SK-N-SH treated with all-trans-retinoic acid at 6 μM for 48 hours (cell line): Measurements from ENCODE around the gene XCR1.
"Not testable (repeated sequence)": the region's sequence is repeated elsewhere in the genome, so short reads cannot be mapped to it uniquely, and the experiment has no call there.

Experiments used
- ARNTL ChIP-seq: fragments of 450-650 bp; formaldehyde crosslinking; IDR thresholded peaks from 2 replicates; pipeline ENCODE4 v1.5.0; 2020; ENCODE audit warnings: low read depth, mild to moderate bottlenecking, moderate library complexity, borderline replicate concordance
- CREB5 ChIP-seq: fragments of 250-450 bp; sonication (Bioruptor Pico); IDR thresholded peaks from 2 replicates; pipeline ENCODE4 v1.5.1; 2020; ENCODE audit warnings: low read depth, mild to moderate bottlenecking, moderate library complexity
- CSDC2 ChIP-seq: fragments of 250-450 bp; sonication (Bioruptor Pico); IDR thresholded peaks from 2 replicates; pipeline ENCODE4 v1.5.0; 2020; ENCODE audit warnings: mild to moderate bottlenecking, moderate library complexity
- OSR1 ChIP-seq: fragments of 250-450 bp; sonication (Bioruptor Pico); IDR thresholded peaks from 2 replicates; pipeline ENCODE4 v1.8.0; 2022; ENCODE audit warnings: moderate library complexity, mild to moderate bottlenecking, inconsistent platforms
- RARB ChIP-seq: fragments of 250-450 bp; sonication (Bioruptor Pico); IDR thresholded peaks from 2 replicates; pipeline ENCODE4 v1.8.0; 2021; ENCODE audit warnings: mild to moderate bottlenecking, moderate library complexity
- ZFP30 ChIP-seq: fragments of 450-650 bp; formaldehyde crosslinking; IDR thresholded peaks from 2 replicates; pipeline ENCODE4 v1.5.0; 2022; ENCODE audit warnings: mild to moderate bottlenecking, moderate library complexity
- ZNF8 ChIP-seq: fragments of 450-650 bp; formaldehyde crosslinking; IDR thresholded peaks from 2 replicates; pipeline ENCODE4 v1.5.0; 2020; ENCODE audit warnings: mild to moderate bottlenecking, moderate library complexity

DNA sequence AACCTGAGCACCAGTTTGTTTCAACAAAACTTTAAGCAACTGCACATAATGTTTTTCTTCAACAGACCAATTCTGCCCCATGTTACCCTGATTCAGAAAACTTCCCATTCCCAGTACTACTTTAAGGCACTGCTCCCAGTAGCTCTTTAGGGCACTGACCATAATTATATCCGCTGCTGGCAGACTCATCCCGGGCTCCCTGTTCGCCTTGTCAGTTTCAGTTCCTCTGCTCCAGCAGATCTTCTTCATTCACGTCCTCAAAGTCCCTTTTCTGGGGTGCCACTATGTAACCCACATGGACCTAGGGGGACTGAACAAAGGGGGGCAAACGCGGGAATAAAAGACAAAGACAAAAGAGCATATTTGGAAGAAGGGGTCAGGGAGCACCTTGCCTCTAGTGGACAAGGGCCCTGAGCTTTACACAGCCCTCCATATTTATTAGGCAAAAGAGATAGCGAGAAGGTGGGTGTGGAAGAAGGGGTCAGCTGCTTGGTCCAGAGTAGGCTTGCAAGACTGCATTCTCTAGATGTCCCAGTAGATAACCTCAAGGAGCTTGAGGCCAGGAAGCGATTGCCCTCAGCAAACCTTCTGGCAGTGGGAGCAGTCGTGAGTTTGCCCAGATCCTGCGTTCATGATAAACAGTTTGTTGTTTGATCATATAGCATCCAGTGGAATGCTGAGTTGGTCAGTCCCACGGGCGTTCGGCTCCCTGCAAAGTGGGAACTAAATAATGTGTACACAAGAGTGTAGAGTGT is 26.7 kb upstream of the XCR1 start:
- TF ChIP-seq CREB5; ZNF8 (CRISPR knock-in tag); ZFP30; CSDC2; ARNTL (CRISPR knock-in tag); OSR1; RARB (CRISPR knock-in tag): not testable (repeated sequence)
